ENCODE measurements around the gene VSTM2B.
"Not testable (repeated sequence)": the region's sequence is repeated elsewhere in the genome, so short reads cannot be mapped to it uniquely, and the experiment has no call there.

VSTM2B gene

DNA sequence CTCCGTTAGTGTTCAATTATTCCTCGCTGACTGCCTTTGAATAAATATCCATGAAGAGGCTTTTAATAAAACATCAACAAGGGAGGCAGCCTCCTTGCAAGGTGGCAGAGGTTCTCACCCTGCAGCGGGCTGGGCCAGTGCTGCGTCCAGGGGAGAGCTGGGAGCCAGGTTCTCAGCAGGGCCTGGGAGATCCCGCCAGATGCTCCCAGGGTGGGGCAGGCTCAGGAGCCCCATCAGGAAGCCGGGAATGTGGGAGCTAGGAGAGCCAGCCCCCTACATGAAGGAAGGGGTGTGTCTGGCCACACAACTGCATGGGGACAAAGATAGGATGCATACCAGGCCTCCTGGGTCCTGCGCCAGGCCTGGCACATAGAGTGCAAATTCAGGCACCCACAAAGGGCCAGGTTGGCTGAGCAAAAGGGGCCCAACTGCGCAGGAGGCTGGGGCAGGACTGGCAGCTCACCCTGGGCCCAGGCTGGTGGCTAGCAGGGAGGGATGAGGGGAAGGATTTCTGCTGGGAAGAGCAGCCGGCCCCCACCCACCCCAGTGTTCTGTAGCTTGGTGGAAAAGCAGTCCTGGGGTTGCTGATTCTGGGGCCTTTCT, 22.8 kb downstream of the VSTM2B start:
- no peak for DNase-seq

DNA sequence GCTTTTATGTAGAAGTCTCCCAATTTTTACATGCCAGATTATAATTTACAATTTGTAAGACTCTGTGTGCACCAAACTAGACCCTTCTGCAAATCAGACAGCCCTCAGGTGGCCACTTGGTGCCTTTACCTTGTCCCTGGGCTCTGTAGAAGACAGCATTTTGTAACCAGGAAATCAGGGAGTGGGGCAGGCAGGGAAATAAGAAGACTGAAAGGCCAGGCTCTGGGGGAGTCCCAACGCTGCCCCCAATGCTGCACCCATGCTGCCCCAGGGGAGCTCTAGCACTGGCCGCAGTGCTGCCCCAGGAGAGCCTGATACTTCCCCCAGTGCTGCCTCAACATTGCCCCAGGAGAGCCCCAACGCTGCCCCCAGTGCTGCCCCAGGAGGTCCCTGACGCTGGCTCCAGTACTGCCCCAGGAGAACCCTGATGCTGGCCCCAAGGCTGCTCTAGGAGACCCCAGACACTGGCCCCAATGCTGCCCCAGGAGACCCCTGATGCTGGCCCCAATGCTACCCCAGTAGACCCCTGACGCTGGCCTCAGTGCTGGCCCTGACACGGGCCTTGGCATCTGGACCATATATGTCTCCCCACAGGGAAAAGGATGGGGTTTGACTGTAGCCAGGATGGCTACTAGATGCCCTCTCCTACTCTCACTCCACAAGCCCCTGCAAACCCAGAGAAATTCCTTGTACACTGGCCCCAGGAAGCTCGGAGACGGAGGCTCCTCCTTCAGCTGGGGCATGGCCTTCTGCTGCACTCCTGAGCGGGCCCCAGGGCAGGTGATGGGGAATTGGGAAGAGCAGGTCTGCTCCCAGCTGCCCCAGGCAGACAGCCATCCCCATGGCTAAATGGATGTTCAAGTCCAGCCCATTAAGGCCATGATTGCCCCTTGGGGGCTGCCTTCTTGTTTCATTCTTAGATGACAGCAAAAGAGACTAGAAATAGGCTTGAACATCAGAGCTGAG, 23.6 kb downstream of the VSTM2B start:
- DNase-seq: no peak

DNA sequence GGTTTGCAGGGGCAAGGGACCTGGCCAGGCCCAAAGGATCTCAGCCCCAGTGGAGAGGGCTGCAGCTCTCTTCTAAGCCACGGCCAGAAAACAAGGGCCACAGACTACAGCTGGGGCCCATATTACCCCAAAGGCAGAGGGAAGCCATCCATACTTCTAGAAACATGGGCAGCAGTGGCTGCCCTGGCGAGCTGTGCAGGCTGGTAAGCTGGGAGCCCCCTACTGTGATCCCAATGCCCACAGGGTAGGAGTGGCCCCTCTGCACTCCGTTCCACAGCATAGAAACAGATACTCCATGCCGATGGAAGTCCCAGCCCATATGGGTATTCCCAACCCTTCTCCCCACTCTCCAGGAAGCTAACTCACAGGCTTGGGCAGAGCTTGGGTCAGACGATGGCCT, 25.1 kb downstream of the VSTM2B start:
- no peak for DNase-seq

DNA sequence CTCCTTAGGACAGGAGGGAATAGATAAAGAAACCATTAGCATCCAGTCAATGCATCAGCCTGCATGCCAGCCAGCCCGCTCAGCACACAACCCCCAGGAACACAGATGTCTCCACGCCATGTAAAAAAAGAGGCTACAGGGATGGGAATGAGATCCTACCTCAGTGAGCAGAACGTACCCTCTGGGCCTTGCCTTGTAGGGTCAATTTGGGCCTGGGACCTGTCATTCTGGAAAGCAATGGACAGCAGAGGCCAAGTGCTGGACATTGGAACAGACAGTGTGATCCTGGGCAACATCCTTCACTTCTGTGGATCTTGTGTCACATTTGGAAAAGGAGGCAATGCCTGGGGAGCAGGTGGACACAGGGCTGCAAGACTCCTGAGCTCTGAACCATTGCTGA, 26.0 kb downstream of the VSTM2B start:
- no peak for DNase-seq

DNA sequence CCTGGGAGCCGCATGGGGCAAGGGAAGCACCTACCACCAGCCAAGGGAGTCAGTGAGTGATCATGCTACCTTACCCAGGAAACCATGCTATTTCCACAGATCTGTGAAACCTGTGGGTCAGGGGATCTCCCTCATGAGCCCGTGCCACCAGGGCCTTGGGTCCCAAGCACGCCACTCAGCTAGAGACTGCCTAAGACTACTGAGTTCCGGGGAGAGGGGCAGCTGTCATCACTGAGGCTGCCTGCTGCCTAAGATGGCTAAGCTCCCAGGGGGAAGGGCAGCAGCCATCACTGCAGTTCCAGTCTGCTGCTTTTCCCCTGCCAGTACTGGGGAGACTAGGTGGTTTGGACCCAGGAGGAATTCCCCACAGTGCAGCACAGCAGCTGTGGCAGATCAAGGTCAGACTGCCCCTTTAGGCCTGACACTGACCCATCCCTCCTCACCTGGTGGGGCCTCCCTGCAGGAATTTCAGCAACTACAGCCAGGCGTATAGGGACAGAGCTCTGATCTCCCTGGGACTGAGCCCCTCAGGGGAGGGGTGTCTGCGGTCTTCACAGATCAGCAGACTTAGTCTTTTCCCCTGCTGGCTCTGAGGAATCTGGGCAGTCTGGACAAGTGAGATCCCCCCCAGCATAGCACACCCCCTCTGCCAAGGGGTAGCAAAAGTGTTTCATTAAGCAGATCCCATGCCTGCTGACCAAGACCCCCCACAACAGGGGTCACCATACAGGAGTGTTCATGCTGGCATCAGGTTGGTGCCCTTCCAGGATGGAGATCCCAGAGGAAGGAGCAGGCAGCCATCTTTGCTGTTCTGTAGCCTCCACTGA, 26.9 kb downstream of the VSTM2B start:
- no peak for DNase-seq

DNA sequence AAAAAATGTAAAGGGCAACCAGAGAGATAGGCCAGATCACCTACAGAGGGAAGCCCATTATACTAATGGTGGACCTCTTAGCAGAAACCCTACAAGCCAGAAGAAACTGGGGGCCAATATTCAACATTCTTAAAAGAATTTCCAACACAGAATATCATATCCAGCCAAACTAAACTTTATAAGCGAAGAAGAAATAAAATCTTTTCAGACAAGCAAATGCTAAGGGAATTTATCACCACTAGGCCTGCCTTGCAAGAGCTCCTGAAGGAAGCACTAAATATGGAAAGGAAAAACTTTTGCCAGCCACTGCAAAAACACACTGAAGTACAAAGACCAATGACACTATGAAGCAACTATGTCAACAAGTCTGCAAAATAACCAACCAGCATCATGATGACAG, 28.4 kb downstream of the VSTM2B start:
- no peak for DNase-seq

DNA sequence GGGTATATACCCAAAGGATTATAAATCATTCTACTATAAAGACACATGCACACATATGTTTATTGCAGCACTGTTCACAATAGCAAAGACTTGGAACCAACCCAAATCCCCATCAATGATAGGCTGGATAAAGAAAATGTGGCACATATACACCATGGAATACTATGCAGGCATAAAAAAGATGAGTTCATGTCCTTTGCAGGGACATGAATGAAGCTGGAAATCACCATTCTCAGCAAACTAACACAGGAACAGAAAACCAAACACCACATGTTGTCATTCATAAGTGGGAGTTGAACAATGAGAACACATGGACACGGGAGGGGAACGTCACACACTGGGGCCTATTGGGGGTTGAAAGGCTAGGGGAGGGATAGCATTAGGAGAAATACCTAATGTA, 33.3 kb downstream of the VSTM2B start:
- not testable (repeated sequence) for DNase-seq

DNA sequence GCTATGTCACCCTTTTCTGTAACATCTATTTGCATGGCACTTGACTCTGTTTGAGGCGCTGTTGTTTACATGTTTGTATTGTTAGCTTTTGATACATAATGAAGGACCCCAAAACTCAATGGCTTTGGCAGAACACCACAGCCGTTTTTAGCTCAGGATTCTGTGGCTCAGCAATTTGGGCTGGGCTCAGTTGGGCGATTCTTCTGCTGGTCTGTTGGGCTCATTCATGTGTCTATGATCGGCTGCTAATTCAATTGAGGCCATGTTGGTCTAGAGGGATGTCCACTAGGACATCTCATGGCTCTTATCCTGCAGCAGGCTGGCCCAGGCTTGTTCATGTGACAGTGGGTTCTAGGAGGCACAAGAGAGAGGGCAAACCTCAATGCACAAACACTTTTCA, 33.9 kb downstream of the VSTM2B start:
- no peak for DNase-seq

DNA sequence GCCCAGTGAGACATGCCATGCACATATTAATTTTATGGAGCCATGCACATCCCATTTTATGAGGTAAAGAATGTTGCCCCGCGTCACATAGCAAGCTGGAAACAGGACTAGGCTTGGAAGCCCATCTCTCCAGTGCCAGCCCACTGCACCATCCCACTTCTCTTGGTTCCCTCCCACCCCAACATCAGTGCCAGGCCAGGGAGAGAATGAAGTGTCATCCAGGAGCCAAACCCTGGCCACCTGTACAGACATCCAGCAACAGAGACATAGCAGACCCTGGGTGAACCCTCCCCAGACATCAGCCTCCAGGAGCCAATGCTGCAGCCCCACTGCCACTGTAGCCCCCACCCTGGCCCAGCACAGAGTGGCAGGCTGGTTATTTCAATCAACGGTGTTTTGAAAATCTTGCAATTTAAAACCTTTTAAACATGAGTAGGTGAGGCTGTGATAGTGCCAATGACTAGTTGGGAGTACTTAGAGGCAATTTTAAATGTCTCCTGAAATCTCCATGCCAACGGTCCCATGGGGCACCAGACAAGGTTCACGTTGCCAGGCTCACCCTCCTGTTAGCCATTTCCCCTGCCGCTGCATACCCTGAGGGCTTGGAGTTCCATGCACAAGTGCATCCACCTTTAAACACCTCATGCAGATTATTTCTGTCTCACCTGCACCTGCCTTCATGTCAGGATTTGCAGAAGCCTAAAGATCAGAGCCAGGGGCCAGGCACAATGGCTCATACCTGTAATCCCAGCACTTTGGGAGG, 34.7 kb downstream of the VSTM2B start:
- no peak for DNase-seq

DNA sequence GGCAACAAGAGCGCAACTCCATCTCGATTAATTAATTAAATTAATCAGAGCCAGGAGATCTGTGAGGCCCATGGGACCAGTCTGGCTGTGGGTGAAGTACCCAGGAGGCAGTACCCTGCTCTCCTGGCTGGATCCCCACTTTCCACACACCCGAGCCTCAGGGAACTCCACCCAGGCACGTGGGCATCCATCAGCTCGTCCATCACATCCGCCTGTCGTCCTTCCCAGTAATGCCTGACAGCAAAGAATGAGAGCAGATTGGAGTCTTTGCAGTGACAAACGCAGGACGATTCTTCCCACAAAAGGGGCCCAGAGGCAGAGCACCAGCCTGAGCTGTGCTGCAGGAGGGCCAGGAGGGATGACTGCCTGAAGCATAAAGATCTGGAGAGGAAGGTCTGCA, 35.8 kb downstream of the VSTM2B start:
- DNase-seq: no peak

DNA sequence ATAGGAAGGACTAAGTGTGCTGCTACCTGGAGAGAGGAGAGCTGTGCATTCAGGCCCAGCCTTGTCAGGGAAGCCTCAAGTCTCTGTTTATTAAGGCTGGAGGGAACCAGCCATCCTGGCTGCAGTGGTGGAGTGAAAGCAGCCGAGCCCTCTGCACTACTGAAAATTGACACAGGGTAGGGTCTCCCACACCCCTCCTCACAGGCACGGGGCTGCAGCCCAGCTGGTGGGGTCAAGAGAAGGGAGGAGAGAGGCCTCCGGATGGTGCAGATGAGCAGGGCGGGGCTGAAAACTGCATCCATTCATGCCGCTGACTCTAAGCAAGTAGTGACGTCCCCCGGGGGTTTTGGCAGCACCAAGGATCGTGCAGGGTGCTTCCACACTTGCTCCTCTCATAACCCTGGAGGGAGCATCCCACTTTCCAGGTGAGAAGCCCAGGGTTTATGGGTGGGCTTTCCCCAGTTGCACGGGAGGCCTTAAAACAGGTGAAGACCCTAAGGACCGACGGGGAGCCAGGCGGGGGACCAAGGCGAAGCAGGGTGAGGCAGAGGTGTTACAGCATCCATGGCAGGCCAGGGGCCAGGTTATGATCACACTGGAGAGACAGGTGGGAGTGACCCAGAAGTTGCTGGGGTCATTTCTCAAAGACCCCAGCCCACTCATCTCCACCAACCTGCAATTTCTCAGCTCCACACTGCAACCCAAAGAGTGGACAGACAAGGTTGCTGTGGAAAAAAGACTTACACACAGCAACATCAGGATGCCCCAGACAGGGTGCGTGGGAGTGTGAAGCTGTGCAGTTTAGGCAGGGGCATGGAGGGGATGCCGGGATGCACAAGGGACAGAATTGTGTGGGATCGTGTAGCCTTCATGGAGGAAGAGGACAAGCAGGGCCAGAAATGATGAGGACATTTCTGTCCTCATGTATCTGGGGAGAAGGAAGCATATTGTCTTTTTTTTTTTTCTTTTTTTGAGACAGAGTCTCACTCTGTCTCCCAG, 36.8 kb downstream of the VSTM2B start:
- no peak for DNase-seq

DNA sequence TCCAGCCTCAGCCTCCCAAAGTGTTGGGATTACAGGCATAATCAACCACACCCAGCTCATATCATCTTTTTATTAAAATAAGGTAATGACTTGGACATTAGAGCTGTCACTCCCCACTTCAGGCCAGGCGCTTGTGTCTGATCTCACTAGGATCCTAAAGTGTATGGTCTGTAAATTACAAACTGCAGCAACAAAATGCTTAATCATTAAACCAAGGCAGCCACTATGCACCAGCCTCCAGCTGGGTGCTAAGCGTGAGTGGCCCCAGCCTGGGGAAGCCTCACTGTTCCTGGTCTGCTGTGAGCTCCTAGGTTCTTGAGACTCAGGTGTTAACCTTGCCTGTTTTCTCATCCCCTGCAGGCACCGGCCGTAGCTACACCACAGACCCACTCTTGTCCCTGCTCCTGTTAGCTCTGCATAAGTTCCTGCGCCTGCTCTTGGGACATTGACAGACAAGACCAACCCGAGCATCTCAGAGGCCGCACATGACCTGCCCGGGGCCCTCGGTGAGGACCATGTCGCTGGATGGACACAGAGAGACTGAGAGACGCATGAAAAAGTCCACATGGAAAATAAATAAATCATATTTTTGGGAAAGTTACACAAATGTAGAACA, 37.8 kb downstream of the VSTM2B start:
- DNase-seq: no peak

DNA sequence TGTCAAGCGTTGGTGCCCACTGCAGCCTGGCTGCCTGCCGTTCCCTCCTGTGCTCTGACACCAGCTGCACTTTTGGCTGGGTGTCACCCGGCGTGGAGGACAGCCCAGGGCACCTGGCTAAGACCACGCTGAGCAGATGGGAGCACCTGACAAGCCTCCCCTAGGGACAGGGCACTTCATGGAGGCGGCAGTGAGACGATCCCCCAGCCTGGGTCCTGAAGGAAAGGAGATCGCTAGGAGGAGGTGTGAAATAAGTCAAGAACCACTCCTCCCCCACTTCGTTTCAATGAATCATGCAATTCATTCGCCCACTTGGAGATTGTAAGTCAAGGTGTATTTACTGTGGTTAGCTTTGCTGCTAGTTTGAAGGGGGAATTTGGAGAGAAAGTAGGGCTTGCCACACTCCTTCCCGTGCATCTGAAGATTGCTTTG, 38.8 kb downstream of the VSTM2B start:
- DNase-seq: no peak

DNA sequence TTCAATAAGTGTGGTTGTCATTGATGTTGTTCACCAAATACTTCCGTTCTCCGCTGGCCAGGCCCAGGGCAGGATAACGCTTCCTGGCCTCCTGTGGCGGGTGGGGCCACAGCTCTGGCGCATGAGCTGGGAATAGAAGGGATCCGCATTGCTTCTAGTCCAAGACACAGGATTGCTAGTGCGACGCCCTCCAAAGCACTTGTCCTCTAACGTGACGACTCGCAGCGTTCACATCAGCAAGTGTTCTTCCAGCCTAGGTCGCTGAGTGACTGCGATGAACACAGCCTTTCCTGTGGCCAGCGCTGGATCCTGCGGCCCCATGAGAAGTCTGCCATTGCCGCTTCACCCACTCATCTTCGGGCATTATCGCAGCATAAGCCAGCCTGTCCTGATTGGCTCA, 39.4 kb downstream of the VSTM2B start:
- DNase-seq: no peak

DNA sequence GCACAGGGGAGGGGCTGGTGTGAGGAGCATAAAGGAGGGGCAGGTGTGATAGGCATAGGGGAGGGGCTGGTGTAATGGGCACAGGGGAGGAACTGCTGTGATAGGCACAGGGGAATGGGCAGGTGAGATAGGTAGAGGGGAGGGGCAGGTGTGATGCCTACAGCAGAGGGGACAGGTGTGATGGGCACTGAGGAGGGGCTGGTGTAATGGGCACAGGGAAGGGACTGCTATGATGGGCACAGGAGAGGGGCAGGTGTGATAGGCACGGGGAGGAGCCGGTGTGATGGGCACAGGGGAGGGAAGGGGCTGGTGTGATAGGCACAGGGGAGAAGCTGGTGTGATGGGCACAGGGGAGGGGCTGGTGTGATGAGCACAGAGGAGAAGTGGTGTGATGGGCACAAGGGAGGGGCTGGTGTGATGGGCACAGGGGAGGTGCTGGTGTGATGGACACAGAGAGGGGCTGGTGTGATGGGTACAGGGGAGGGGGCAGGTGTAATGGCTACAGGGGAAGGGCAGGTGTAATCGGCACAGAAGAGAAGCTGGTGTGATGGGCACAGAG, 40.8 kb downstream of the VSTM2B start:
- DNase-seq: no peak

DNA sequence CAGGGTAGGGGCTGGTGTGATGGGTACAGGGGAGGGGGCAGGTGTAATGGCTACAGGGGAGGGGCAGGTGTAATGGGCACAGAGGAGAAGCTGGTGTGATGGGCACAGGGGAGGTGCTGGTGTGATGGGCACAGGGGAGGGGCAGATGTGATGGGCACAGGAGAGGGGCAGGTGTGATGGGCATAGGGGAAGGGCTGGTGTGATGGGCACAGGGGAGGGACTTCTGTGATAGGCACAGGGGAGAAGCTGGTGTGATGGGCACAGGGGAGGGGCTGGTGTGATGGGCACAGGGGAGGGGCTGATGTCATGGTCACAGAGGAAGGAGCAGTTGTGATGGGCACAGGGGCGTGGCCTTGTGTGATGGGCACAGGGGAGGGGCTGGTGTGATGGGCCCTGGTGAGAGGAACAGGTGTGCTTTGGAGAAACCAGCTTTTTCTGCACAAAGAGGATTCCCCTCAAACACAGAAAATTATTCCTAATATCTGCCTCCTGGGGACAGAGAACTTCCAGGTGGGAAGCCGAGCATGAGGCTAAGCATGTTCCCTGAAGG, 41.6 kb downstream of the VSTM2B start:
- no peak for DNase-seq

DNA sequence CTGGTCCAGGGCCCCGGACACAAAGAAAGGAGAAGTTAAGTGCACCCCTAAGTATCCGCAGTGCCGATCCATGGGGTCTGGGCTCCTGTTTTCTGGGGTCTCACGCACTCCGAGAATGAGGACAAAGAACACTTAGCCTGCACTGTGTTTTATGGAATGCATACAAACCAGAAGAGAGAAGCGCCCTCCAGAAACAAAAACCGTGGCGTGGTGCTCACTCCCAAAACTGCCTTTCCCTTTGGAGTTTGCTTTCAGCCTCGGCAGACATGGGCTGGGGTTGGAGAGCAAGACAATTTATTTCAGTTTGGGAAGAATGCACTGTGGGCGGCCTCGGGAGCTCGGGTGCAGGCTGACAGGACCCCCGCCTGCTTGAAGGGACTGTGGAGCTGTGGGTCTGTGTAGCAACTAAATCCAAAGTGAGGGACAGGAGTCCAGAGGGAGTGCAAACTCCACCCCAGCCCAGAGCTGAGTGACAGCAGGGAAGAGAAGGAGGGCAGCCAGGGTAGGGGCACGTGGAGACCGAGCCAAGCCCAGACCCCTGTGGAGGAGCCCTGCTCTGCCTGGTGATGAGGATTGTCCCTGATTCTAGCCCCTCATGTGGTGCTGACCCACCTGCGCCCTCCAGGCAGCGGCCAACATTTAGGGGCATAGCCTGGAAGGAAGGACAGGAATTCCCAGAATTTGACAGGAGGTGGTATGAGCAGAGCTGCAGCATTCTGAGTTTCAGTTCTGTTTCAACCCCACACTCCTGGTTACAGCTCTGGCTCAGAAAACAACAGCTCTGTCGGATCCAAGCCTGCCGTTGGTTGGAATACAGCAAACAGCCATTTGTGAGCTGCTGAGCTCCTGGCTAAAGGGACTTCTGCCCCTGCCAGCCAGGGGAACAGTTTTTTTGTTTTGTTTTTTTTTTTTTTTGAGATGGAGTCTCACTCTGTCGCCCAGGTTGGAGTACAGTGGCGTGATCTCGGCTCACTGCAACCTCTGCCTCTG, 42.5 kb downstream of the VSTM2B start:
- no peak for DNase-seq

DNA sequence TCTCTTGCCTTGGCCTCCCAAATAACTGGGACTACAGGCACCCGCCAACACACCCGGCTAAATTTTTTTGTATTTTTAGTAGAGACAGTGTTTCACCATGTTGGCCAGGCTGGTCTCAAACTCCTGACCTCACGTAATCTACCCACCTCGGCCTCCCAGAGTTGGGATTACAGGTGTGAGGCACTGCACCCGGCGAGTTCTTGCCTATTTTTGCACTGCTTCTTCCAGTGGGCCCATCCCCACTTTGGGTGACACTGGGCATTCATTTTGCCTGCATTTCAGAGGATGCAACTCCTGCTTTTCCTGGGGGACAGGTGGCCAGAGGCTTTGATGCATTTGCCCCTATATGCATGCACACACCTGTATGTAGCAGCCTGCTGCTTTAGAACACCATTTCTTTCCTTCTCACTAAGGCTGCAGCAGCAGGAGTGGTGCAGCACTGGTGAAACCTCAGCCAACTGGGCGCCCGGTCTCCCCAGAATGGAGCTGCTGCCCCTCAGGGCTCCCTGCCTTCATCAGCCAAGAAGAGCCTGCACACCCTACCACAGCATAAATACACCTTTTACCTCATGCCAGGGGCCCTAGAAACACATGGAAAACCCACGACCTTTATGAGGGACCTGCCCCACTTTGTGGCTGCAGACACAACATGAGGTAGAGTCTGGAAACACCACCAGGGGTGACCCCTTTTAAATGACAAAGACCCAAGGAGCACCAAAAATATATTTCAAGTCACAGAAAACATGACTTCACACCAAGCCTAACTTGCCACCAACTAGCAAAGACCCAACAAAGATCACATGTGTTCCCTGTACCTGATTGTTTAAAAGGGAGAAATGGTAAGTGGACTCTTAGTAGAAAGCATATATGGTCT, 43.5 kb downstream of the VSTM2B start:
- DNase-seq: no peak

All from EL (cell line).